KG1 (cell line): Measurements from ENCODE around the gene DOK5.

Experiments used
- DNase-seq: peaks from one replicate; lab custom pipeline; 2025; lab: John Stamatoyannopoulos, UW

The DOK5 gene

DNA sequence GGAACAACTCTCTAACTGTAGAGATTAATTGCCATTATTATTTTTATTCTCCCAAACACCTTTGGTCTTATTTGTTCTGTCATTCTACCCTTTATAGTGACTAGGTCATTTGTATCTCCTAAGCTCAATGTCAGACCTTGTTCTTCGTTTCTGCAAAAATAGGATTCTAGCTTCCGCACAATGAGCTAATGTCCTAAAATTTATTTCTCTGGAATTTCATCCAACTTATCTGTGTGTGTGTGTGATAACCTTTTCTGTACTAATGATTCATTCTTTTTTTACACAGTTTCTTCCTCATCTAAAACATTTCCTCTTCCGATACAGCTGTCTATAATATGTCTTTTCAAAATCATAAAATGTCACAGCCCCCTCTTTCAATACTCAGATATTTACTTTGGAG, 84.5 kb downstream of the DOK5 start:
- no peak for DNase-seq

DNA sequence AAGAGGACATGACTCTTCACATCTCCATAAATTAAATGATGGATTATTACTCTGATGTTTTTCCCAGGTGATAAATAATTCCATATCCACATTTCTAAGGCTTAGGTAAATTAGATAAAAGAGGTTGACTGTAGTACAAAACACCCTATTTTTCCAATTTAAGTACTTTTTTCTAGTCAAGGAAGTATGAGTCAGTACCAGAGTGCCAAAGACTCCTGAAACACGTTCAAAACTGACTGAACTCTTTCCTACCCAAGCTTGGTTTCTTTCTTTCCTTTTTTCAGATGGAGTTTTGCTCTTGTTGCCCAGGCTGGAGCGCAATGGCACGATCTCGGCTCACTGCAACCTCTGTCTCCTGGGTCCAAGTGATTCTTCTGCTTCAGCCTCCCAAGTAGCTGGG, 85.0 kb downstream of the DOK5 start:
- no peak for DNase-seq

DNA sequence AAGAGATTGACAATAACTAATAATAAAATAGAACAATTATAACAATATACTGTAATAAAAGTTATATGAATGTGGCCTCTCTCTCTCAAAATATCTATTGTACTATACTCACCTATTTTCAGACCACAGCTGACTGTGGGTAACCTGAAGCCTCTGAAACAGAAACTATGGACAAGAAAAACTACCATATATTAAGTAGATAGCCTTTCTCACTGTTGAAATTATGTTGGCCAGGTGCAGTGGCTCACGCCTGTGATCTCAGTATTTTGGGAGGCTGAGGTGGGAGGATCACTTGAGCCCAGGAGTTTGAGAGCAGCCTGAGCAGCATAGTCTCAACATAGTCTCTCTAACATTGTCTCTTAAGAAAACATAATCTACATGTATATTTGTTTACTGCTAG, 89.9 kb downstream of the DOK5 start:
- no peak for DNase-seq

DNA sequence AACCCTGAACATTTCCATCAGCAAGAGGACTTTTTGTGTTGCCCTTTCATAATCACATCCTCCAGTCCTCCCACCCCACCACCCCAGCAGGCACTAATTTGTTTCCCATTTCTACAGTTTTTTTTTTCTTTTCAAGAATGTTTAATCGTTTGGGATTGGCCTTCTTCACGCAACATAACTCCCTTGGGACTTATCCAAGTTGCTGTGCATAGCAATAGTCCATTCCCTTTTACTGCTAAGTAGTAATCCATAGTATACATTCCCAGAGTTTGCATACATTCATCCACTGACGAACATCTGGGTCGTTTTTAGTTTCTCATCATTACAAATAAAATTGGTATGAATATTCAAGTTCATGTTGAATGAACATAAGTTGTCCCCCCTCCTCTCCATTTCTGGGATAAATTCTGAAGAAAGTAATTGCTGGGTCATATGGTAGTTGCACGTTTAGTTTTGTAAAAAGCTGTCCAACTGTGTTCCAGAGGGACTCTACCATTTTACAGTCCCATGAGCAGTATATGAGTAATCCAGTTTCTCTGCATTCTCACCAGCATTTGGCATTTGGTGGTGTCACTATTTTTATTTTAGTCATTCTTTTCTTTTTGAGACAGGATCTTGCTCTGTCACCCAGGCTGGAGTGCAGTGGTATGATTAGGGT, 90.8 kb downstream of the DOK5 start:
- DNase-seq = no peak

DNA sequence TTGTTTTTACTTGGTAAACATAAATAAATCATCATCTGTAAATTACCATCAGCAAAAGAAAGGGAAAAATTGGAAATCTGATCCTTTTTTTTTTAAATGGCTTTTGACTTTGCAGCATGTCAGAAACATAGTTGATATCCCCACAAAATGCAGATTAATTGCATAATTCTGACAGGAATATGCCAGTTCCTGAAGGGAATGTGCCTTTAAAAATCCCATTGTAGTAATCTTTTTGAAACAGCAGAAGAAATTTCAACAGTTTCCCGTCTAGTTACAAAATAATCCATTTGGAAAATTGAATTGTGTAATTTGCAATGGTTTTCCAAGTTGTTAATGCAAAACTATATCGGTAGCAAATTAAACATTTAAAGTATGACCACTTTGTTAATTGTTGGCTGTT, 95.2 kb downstream of the DOK5 start:
- DNase-seq = no peak

DNA sequence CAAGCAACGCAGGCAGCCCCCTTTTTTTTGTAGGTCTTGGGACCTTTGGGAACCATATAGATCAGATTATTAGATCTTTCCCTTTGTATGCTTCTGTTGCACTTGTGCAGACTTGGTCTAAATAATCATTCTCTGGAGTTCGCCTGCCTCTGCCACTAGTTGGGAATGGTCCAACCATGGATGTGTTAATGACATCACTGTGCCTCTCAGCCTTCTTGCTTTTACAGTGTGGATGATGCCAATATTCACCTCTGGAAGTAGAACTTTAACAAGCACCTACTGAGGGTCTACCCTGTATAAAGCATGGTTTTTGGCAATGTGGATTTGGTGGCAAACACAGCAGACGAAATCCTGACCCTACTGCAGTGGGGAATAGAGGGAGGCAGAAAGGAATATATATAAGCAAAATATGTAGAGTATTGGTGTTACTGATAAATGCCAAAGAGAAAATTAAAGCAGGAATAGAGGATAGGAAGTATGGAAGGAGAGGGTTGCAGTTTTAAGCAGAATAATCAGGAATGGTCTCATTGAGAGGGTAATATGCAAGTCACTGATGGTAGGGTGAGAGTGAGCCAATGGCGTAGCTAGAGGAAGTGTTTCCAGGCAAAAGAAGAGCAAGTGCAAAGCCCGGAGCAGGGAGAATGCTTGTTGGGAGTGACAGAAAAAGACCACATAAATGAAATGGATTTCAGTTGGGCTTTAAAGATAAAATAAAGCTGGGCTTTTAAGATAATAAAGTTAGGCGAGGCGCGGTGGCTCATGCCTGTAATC, 97.5 kb downstream of the DOK5 start:
- DNase-seq = no peak

DNA sequence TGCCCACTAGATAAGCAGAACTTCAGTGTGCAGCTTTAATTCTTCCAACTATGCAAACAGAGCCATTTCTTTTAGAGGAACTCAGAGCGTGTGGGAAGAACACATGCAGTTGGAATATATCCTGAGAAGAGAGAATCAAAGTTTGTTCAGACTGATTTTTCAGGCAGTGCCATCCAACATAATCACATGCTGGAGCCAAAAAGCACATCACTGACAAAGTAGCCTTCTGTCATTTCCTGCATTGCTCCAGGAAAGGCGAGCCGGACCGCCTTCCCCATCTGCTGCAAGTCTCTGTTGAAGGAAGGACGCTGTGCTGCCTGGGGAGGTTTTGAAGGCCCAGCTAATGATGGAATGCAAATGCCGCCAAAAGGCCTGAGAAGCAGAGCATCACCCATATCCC, 98.4 kb downstream of the DOK5 start:
- no peak for DNase-seq

DNA sequence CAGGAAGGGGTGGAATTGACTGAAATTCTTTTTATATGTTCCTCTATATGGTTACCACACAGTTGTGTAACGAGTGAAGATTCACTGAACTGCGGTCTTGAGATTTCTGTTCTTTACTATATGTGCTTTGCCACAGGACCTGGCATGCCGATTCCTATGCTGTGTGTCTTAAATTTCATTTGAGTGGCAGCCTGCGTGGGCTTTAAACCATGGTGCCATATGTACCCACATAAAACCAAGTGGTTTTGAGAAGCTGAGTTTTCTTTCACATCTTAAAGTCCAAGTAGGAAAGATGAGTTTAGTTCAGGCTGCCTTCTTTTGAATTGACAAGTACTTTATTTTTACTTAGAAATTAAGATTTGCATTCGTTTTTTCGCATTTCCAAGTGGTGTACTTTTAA, 101.1 kb downstream of the DOK5 start:
- DNase-seq = no peak

DNA sequence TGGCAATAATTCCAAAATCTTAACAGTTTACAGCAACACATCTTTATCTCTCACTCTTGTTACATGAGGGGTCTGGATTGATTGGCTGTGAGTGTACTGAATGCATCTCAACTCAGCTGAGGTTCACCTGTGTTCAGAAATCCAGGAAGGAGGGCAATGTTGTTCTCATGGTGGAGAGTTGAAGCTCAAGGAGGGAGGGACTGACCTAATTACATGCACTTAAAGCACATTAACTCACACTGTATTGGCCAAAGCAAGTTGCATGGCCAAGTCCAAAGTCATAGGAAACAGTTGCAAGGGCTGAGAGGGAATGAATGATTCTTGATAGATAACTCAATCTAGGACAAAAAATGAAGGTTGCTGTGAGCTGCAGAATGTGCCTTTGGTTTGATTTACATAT, 102.2 kb downstream of the DOK5 start:
- DNase-seq = no peak

DNA sequence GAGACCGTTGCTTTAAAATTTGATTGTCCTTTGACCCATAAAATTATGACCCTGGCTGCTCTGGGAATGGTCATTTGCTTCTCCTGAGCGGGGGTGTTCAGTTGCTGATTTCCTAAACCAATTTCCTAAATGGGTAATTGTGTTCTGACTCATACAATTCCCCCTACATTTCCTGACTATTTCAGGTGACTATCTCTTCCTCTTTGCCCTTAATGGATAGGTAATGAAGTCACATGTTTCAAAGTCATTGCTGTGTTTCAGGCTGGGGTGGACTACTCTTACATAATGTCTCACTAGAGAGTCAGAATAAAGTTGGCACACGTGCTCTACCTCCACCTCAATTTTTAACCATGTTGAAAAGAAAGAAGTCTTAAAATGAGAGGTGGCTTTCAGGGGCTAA, 109.8 kb downstream of the DOK5 start:
- no peak for DNase-seq

DNA sequence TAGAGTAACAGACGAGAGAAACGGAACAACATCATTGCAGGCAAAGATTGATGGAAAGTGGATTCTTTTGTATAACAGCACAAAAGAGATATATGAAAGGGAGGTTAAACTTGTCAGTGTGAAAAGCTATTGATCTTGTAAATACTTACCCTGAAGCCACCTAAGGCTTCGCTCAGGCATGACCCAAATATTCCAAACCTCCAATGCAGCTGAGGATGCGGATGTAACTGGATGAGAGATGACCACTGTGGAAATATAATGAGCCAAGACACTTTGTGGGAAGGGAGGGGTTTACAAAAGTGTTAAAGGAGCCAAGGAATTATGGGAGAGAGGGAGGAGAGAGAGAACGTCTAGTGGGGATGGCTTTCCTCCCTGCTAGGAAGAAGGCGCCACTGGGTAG, 112.0 kb downstream of the DOK5 start:
- no peak for DNase-seq

DNA sequence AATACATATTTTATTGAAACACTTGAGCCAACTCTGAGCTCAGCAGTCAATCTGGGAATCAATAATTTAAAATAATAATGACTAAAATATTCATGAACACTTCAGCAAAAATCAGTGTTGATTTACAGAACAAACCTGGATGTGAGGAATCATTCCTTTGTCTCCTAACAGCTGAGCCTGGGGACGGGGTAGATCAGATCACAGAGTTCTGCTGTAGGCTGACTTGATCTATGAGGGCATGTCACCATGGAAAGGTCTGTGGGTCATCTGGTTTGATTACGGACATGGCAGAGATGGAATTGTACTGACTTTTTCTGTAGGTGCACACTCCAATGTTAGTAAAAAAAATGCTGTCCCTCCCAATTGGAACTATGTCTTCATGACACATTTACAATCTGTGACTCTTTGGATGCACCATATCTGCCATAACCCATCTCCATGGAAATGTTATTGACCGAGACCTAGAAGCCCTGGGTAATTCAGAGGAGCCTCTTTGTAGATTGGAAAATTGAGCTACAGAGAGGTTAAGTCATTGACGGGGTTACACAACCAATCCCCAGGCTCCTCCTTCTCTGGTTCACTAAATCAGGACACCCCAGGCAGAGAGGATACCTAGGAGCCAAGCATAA, 114.1 kb downstream of the DOK5 start:
- no peak for DNase-seq

DNA sequence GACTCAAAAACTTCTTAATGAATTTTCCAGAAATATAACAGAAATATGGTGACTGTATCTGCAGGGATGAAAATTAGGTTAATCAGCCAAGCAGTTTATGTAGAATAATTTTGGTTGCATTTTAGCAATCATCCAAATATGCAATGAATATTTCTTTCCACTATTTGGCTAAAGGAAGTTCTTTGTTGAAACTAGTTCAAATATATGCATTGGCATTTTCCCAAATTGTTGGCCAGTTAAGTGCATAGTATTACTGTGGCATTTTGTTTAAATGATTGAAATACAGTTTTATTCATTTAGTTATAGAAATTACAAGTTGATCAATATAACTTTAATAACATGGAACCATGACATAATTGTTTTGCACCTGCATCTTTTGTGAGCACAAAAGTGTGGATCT, 115.5 kb downstream of the DOK5 start:
- no peak for DNase-seq

DNA sequence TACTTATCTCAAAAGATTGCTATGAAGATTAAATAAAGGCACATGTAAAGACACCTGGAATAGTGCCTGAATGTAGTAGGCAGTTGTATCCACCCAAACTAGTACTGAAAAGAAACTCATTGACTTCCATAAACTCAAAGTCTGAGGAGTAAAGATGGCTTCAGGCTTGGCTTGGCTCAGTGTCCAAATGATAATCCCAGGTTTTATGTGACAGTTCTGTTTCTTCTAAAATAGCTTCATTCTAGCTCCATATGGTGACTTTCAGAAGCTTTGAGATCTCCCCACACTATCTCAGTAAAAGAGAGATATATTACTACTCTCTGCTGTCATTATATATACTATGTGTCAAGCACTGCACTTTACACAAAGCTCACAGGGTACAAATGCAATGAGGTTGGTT, 121.3 kb downstream of the DOK5 start:
- no peak for DNase-seq

DNA sequence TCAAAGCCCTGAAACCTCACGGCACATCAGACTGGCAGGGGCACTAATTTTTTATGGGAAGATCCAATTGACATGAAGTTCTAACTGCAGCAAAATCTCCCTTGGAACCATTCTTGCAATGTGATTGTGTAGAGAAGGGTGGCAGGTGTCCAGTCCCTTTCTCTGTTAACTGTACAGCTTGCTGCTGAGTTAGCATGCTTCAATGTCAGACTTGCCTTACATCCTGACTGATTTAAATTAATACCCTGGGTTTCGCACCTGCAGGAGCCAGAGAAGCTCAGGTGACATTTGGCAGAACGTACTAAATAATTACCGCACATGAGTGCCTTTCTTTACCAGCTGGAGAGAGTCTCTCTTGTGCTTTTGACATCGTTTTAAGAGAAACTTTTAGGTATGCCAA, 123.0 kb downstream of the DOK5 start:
- DNase-seq = no peak

DNA sequence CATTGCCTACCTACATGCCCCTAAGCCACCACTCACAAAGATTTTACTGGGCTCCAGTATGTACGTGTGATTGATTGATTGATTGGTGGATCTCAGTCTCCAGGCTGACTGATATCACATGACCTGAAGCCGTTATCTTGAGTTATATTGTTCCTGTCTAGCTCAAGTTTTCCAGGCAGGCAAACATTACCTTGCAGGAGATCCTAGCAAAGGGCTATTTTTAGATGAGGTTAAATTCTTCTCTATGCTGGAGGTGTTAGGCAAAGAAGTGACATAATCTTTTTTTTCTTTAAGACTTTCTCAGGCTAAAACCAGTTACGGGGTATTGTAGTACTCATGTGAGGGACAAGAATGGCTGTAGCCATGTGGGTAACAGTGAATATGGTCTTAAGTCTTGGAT, 125.2 kb downstream of the DOK5 start:
- DNase-seq = no peak

DNA sequence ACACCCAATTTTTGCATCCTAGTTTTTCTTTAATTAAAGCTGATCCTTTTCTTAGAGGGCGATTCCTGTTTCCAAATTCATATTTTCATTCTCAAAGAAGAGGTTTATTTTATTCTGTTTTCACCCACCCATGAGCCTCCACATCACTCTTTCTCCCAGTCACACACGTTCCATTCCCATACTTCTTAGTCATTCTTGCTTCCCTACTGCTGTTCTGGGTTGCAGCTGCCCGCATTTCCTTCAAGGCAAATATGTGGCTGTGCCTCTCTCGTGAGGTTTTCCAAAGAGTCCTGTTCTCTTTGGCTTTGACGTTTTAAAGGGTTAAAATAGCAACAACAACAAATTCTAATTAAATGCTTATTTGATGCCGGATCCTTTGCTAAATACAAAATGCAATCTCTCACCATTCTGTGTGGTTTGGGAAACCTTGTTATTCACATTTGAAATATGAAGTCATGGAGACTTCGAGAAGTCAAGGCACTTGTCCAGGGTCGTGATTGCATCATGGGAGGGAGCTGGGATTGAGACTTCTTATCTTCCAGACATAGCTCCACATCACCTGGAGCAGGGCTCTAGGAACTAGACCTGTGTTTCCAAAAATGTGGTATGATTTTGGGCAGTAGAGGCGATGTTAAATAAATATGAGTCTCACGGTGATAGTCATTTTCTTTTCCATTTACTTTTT, 126.6 kb downstream of the DOK5 start:
- DNase-seq = no peak

DNA sequence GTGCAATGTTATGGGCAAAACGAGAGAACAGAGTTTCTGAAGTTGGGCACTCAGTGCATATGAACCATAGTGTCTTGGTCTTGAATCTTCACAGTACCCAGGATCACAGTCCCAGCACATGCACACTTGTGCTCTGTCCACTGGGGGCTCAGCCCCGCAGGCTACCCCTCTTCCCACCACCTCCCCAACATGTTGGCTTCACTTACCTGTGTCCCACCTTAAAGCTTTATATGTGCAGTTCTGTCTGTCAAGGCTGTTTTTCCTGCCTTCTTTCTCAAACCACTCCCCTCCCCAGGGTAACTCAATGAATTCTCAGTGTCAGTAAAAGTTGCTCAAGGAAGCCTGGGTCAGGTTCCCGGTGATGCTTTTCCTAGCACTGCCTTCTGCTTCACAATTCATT, 129.9 kb downstream of the DOK5 start:
- DNase-seq = no peak

DNA sequence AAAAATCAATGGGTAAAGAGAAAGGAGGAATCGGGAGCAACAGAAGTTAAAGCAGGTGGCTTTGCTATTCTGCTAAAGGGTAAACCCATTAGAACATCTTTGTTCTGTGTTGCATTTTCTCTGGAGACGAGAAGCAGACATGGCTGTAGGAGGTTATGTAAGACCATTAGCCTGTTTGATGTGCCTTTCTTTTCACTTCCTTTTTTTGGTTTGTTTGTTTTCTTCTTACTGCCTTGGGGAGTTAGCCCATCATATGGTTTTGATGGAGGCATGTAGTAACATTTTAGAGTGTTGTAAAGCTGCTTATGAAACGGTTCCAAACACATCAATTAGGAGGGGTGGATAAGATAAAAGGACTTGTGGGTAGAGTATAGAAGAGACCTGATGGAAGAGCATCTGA, 131.0 kb downstream of the DOK5 start:
- DNase-seq = no peak

DNA sequence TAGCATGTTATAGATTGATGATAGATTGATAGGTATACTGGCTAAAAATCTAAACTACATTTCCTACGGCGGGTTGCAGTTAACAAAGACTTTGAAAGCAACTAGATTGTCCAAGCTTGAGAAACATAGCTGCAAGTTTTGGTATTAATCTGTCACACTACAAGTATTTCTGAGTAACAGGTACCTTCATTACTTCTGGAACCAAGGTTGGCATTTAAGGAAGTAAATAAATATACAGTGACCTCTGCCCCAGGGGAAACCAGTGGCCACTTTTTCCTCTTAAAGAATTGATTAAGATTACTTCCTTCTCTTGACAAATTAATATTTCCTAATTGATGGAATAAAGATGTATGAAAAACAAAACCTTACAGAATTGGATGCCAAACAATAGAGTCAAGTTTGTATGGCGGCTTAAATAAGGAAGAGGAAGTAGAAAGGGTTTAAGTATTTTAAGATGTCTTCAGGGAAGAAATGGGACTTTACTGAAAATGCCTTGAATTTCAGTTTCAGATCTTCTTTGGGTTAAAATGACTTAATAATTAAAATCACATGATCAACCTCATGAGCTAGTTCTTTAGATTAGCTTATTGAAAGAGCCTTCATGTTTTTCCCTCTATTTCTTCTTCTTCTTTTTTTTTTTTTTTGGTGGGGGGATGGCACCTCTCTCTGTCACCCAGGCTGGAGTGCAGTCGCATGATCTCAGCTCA, 132.8 kb downstream of the DOK5 start:
- DNase-seq = no peak

DNA sequence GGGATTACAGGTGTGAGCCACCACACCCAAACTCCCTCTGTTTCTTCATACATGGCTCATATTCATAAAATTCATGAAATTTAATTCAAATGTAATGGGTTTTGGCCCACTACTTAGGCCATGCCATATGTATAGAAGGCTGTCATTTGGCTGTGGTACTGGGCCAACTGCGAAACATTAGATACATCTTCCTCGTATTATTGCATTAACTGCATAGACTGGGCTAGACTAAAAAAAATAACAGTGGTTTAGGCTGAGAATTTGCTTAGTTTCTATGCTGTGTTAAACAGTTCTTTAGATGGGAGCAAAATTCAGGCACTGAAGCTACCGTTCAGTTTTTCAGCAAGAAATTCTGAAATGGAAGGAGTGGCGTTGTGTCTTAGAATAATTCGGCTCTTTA, 133.6 kb downstream of the DOK5 start:
- no peak for DNase-seq

DNA sequence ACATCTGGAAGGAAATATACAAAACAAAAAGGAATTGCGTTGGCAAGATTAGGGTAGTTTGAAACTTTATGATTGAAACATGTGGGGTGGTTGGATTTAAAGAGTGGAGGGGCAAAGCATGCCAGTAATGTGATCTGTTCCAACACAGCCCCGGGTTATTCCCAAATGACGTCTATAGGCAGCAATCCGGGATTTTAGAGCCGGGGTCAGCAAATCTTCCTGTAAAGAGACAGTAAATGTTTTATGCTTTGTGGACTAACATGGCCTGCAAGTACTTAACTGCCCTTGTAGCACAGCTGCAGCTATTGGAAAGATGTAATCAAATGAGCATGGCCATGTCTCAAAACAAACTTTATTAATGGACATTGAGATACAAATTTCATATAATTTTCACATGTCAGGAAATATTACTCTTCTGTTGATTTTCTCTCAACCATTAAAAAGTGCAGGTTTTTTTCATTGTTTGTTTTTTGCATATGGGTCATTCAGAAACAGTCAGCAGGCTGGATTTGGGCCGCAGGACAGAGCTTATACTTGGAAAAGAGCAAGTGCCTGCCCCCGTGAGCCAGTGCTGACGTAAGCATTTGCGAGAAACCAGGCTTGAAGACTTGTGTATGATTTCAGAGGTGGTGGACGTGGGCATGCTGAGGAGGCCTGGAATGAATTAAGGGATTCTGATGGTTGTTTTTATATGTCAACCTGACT, 136.5 kb downstream of the DOK5 start:
- DNase-seq = no peak
